ENCODE measurements around the gene DYNC2I2. TPM values are rescaled to one million over a fixed set of nuclear protein-coding genes. Genes with fewer than 3 reads are reported as not detected.

DYNC2I2 gene
- total and polyA plus RNA-seq, 2 donors, result 37.5 to 56.1 TPM

GRCh38 chr9:128689293-128689774 lies 32.7 kb upstream of the DYNC2I2 start:
- H3K4me1 ChIP-seq (ENCODE audit: control insufficient read depth in 2 of 2, insufficient read depth in 2 of 2, low read length in 2 of 2), result peaks cover 20 to 40% of the 10 kb centered on the region in 2 donors
- under 1% methylated on average over 79 of the region's 80 CpGs for WGBS
- H3K27me3 ChIP-seq (ENCODE audit: control insufficient read depth in 2 of 2, insufficient read depth in 1 of 2, low read length in 1 of 2), result no peaks in the 10 kb centered on the region
- peak in 3 of 9 donors; percentile 42 to 65 (median 45) for DNase-seq (ENCODE audit: low read depth in 6 of 9, low spot score in 9 of 9)
- H3K36me3 ChIP-seq (ENCODE audit: control insufficient read depth in 2 of 2, insufficient read depth in 2 of 2, low read length in 1 of 2), result peaks cover 15 to 39% of the 10 kb centered on the region in 2 donors
- H3K9me3 ChIP-seq (ENCODE audit: control insufficient read depth in 2 of 2, insufficient read depth in 1 of 2, low read length in 1 of 2), result no peaks in the 10 kb centered on the region
- peak overlapping the region; percentile 58 to 99 for H3K4me3 ChIP-seq (ENCODE audit: low read length in 2 of 2)
- peak overlapping the region; percentile 92 to 98 for H3K27ac ChIP-seq (ENCODE audit: low read depth in 1 of 2, low read length in 1 of 2)

- H3K4me3 ChIP-seq (ENCODE audit: low read length in 2 of 2), result peak within 1 kb of the TSS; percentile 84 to 99
- DNase-seq (ENCODE audit: low read depth in 6 of 9, low spot score in 9 of 9), result peak in 8 of 9 donors; percentile 81 to 96 (median 90)
- H3K27me3 ChIP-seq (ENCODE audit: control insufficient read depth in 2 of 2, insufficient read depth in 1 of 2, low read length in 1 of 2), result no peaks in the 10 kb centered on the region
- H3K36me3 ChIP-seq (ENCODE audit: control insufficient read depth in 2 of 2, insufficient read depth in 2 of 2, low read length in 1 of 2), result peaks cover 13 to 33% of the 10 kb centered on the region in 2 donors
- H3K27ac ChIP-seq (ENCODE audit: low read depth in 1 of 2, low read length in 1 of 2), result peak within 1 kb of the TSS; percentile 98
- no peaks in the 10 kb centered on the region for H3K9me3 ChIP-seq (ENCODE audit: control insufficient read depth in 2 of 2, insufficient read depth in 1 of 2, low read length in 1 of 2)
- H3K4me1 ChIP-seq (ENCODE audit: control insufficient read depth in 2 of 2, insufficient read depth in 2 of 2, low read length in 2 of 2), result peaks cover 20 to 45% of the 10 kb centered on the region in 2 donors
- 6% methylated on average over 90 of the region's 93 CpGs for WGBS
These were observed 32.0 kb upstream of the DYNC2I2 start, which contains the start of gene SET for GRCh38 chr9:128688501-128689292. Gene SET, plus strand, starts transcription at chr9:128689222. Its CDS starts 361 bp downstream, at chr9:128689583.

- Histone ChIP-seq H3K4me1 (ENCODE audit: control insufficient read depth in 2 of 2, insufficient read depth in 2 of 2, low read length in 2 of 2) (peaks cover 24 to 51% of the 10 kb centered on the region in 2 donors), H3K27me3 (ENCODE audit: control insufficient read depth in 2 of 2, insufficient read depth in 1 of 2, low read length in 1 of 2) (no peaks in the 10 kb centered on the region), H3K9me3 (ENCODE audit: control insufficient read depth in 2 of 2, insufficient read depth in 1 of 2, low read length in 1 of 2) (no peaks in the 10 kb centered on the region), H3K4me3 (ENCODE audit: low read length in 2 of 2) (no peak overlapping the region), H3K36me3 (ENCODE audit: control insufficient read depth in 2 of 2, insufficient read depth in 2 of 2, low read length in 1 of 2) (peaks cover 7 to 20% of the 10 kb centered on the region in 2 donors), H3K27ac (ENCODE audit: low read depth in 1 of 2, low read length in 1 of 2) (no peak overlapping the region)
- DNase-seq (ENCODE audit: low read depth in 6 of 9, low spot score in 9 of 9), result no peak
- 99% methylated on average over 4 of the region's 4 CpGs for WGBS
These were observed 30.8 kb upstream of the DYNC2I2 start for GRCh38 chr9:128687453-128687852.

- peak overlapping the region; percentile 77 to 94 for H3K27ac ChIP-seq (ENCODE audit: low read depth in 1 of 2, low read length in 1 of 2)
- H3K4me3 ChIP-seq (ENCODE audit: low read length in 2 of 2), result peak overlapping the region; percentile 9 to 16
- DNase-seq (ENCODE audit: low read depth in 6 of 9, low spot score in 9 of 9), result peak in 5 of 9 donors; percentile 55 to 85 (median 62)
- 55% methylated on average over 17 of the region's 17 CpGs for WGBS
- no peaks in the 10 kb centered on the region for H3K9me3 ChIP-seq (ENCODE audit: control insufficient read depth in 2 of 2, insufficient read depth in 1 of 2, low read length in 1 of 2)
- H3K4me1 ChIP-seq (ENCODE audit: control insufficient read depth in 2 of 2, insufficient read depth in 2 of 2, low read length in 2 of 2), result peaks cover 21 to 48% of the 10 kb centered on the region in 2 donors
- no peaks in the 10 kb centered on the region for H3K27me3 ChIP-seq (ENCODE audit: control insufficient read depth in 2 of 2, insufficient read depth in 1 of 2, low read length in 1 of 2)
- peaks cover 0 to 4% of the 10 kb centered on the region in 2 donors for H3K36me3 ChIP-seq (ENCODE audit: control insufficient read depth in 2 of 2, insufficient read depth in 2 of 2, low read length in 1 of 2)
These were observed 29.2 kb upstream of the DYNC2I2 start for GRCh38 chr9:128685636-128686489.

- Histone ChIP-seq H3K4me1 (ENCODE audit: control insufficient read depth in 2 of 2, insufficient read depth in 2 of 2, low read length in 2 of 2) (peaks cover 21 to 48% of the 10 kb centered on the region in 2 donors), H3K9me3 (ENCODE audit: control insufficient read depth in 2 of 2, insufficient read depth in 1 of 2, low read length in 1 of 2) (no peaks in the 10 kb centered on the region), H3K27me3 (ENCODE audit: control insufficient read depth in 2 of 2, insufficient read depth in 1 of 2, low read length in 1 of 2) (no peaks in the 10 kb centered on the region), H3K4me3 (ENCODE audit: low read length in 2 of 2) (peak overlapping the region; percentile 65 to 77), H3K27ac (ENCODE audit: low read depth in 1 of 2, low read length in 1 of 2) (peak overlapping the region; percentile 94 to 96), H3K36me3 (ENCODE audit: control insufficient read depth in 2 of 2, insufficient read depth in 2 of 2, low read length in 1 of 2) (no peaks in the 10 kb centered on the region)
- DNase-seq (ENCODE audit: low read depth in 6 of 9, low spot score in 9 of 9), result peak in 7 of 9 donors; percentile 55 to 89 (median 75)
- 9% methylated on average over 15 of the region's 15 CpGs for WGBS
These were observed 27.9 kb upstream of the DYNC2I2 start for GRCh38 chr9:128684325-128685199.

GRCh38 chr9:128684065-128684324 lies 27.3 kb upstream of the DYNC2I2 start:
- Histone ChIP-seq H3K4me1 (ENCODE audit: control insufficient read depth in 2 of 2, insufficient read depth in 2 of 2, low read length in 2 of 2) (peaks cover 21 to 48% of the 10 kb centered on the region in 2 donors), H3K27ac (ENCODE audit: low read depth in 1 of 2, low read length in 1 of 2) (peak overlapping the region; percentile 94 to 96), H3K9me3 (ENCODE audit: control insufficient read depth in 2 of 2, insufficient read depth in 1 of 2, low read length in 1 of 2) (no peaks in the 10 kb centered on the region), H3K27me3 (ENCODE audit: control insufficient read depth in 2 of 2, insufficient read depth in 1 of 2, low read length in 1 of 2) (no peaks in the 10 kb centered on the region), H3K36me3 (ENCODE audit: control insufficient read depth in 2 of 2, insufficient read depth in 2 of 2, low read length in 1 of 2) (no peaks in the 10 kb centered on the region), H3K4me3 (ENCODE audit: low read length in 2 of 2) (peak overlapping the region; percentile 65 to 77)
- WGBS, result under 1% methylated on average over 3 of the region's 3 CpGs
- no peak for DNase-seq (ENCODE audit: low read depth in 6 of 9, low spot score in 9 of 9)

- H3K27me3 ChIP-seq (ENCODE audit: control insufficient read depth in 2 of 2, insufficient read depth in 1 of 2, low read length in 1 of 2), result no peaks in the 10 kb centered on the region
- no peaks in the 10 kb centered on the region for H3K9me3 ChIP-seq (ENCODE audit: control insufficient read depth in 2 of 2, insufficient read depth in 1 of 2, low read length in 1 of 2)
- H3K4me1 ChIP-seq (ENCODE audit: control insufficient read depth in 2 of 2, insufficient read depth in 2 of 2, low read length in 2 of 2), result peaks cover 21 to 47% of the 10 kb centered on the region in 2 donors
- peak in 2 of 9 donors; percentile 19 to 37 for DNase-seq (ENCODE audit: low read depth in 6 of 9, low spot score in 9 of 9)
- peak overlapping the region; percentile 49 to 94 for H3K27ac ChIP-seq (ENCODE audit: low read depth in 1 of 2, low read length in 1 of 2)
- no peaks in the 10 kb centered on the region for H3K36me3 ChIP-seq (ENCODE audit: control insufficient read depth in 2 of 2, insufficient read depth in 2 of 2, low read length in 1 of 2)
- peak overlapping the region; percentile 65 to 77 for H3K4me3 ChIP-seq (ENCODE audit: low read length in 2 of 2)
- 6% methylated on average over 21 of the region's 21 CpGs for WGBS
These were observed 26.9 kb upstream of the DYNC2I2 start for GRCh38 chr9:128683340-128684064.

GRCh38 chr9:128677794-128678193 lies 21.1 kb upstream of the DYNC2I2 start:
- no peaks in the 10 kb centered on the region for H3K9me3 ChIP-seq (ENCODE audit: control insufficient read depth in 2 of 2, insufficient read depth in 1 of 2, low read length in 1 of 2)
- no peaks in the 10 kb centered on the region for H3K4me1 ChIP-seq (ENCODE audit: control insufficient read depth in 2 of 2, insufficient read depth in 2 of 2, low read length in 2 of 2)
- H3K4me3 ChIP-seq (ENCODE audit: low read length in 2 of 2), result no peak overlapping the region
- H3K27ac ChIP-seq (ENCODE audit: low read depth in 1 of 2, low read length in 1 of 2), result no peak overlapping the region
- WGBS, result 97% methylated on average over 10 of the region's 10 CpGs
- no peaks in the 10 kb centered on the region for H3K27me3 ChIP-seq (ENCODE audit: control insufficient read depth in 2 of 2, insufficient read depth in 1 of 2, low read length in 1 of 2)
- DNase-seq (ENCODE audit: low read depth in 6 of 9, low spot score in 9 of 9), result no peak
- no peaks in the 10 kb centered on the region for H3K36me3 ChIP-seq (ENCODE audit: control insufficient read depth in 2 of 2, insufficient read depth in 2 of 2, low read length in 1 of 2)
